ENCODE data around the gene SOCS1.

The SOCS1 gene

GRCh38 chr16:11273721-11274324, 17.8 kb upstream of the SOCS1 start:
- Histone ChIP-seq H3K4me3 (ENCODE audit: insufficient read depth, low read depth, low read length) (no peak overlapping the region), H3K4me1 (ENCODE audit: control insufficient read depth, insufficient read depth, low read length) (peaks cover 17% of the 10 kb centered on the region), H3K9me3 (ENCODE audit: control insufficient read depth, low read length) (no peaks in the 10 kb centered on the region), H3K27ac (ENCODE audit: insufficient read depth, low read depth, low read length, poor library complexity, severe bottlenecking) (peak overlapping the region; percentile 88), H3K27me3 (ENCODE audit: control insufficient read depth, insufficient read depth, low read length, poor library complexity, severe bottlenecking) (no peaks in the 10 kb centered on the region), H3K36me3 (ENCODE audit: control insufficient read depth, insufficient read depth, low read length) (no peaks in the 10 kb centered on the region)
- WGBS, 2 experiments, result 54 to 64% methylated on average over 3 of the region's 3 CpGs

- H3K9me3 ChIP-seq (ENCODE audit: control insufficient read depth, low read length), result no peaks in the 10 kb centered on the region
- H3K4me1 ChIP-seq (ENCODE audit: control insufficient read depth, insufficient read depth, low read length), result peaks cover 17% of the 10 kb centered on the region
- H3K27ac ChIP-seq (ENCODE audit: insufficient read depth, low read depth, low read length, poor library complexity, severe bottlenecking), result peak within 1 kb of the TSS; percentile 88
- no peak within 1 kb of the TSS for H3K4me3 ChIP-seq (ENCODE audit: insufficient read depth, low read depth, low read length)
- 86 to 88% methylated on average over 30 of the region's 30 CpGs for WGBS, 2 experiments
- no peaks in the 10 kb centered on the region for H3K27me3 ChIP-seq (ENCODE audit: control insufficient read depth, insufficient read depth, low read length, poor library complexity, severe bottlenecking)
- no peaks in the 10 kb centered on the region for H3K36me3 ChIP-seq (ENCODE audit: control insufficient read depth, insufficient read depth, low read length)
Observed at GRCh38 chr16:11272921-11273720, 17.1 kb upstream of the SOCS1 start, which contains the start of gene PRM3. Gene PRM3 (minus strand): TSS chr16:11273629. CDS start chr16:11273595, 34 bp downstream.

- Histone ChIP-seq H3K4me3 (ENCODE audit: insufficient read depth, low read depth, low read length) (no peak overlapping the region), H3K9me3 (ENCODE audit: control insufficient read depth, low read length) (no peaks in the 10 kb centered on the region), H3K27me3 (ENCODE audit: control insufficient read depth, insufficient read depth, low read length, poor library complexity, severe bottlenecking) (no peaks in the 10 kb centered on the region), H3K36me3 (ENCODE audit: control insufficient read depth, insufficient read depth, low read length) (no peaks in the 10 kb centered on the region), H3K4me1 (ENCODE audit: control insufficient read depth, insufficient read depth, low read length) (peaks cover 17% of the 10 kb centered on the region), H3K27ac (ENCODE audit: insufficient read depth, low read depth, low read length, poor library complexity, severe bottlenecking) (no peak overlapping the region)
- WGBS, 2 experiments, result 95% methylated on average over 6 of the region's 6 CpGs
Observed at GRCh38 chr16:11272484-11272883, 16.5 kb upstream of the SOCS1 start.

- Histone ChIP-seq H3K4me1 (ENCODE audit: control insufficient read depth, insufficient read depth, low read length) (peaks cover 17% of the 10 kb centered on the region), H3K9me3 (ENCODE audit: control insufficient read depth, low read length) (no peaks in the 10 kb centered on the region), H3K4me3 (ENCODE audit: insufficient read depth, low read depth, low read length) (no peak overlapping the region), H3K27ac (ENCODE audit: insufficient read depth, low read depth, low read length, poor library complexity, severe bottlenecking) (no peak overlapping the region), H3K36me3 (ENCODE audit: control insufficient read depth, insufficient read depth, low read length) (no peaks in the 10 kb centered on the region), H3K27me3 (ENCODE audit: control insufficient read depth, insufficient read depth, low read length, poor library complexity, severe bottlenecking) (no peaks in the 10 kb centered on the region)
- 96 to 97% methylated on average over 10 of the region's 10 CpGs for WGBS, 2 experiments
Observed at GRCh38 chr16:11271610-11272009, 15.6 kb upstream of the SOCS1 start.

- H3K27ac ChIP-seq (ENCODE audit: insufficient read depth, low read depth, low read length, poor library complexity, severe bottlenecking), result no peak overlapping the region
- WGBS, 2 experiments, result 94 to 97% methylated on average over 2 of the region's 2 CpGs
Observed at GRCh38 chr16:11270602-11271162, 14.7 kb upstream of the SOCS1 start.

GRCh38 chr16:11268921-11269375, 12.9 kb upstream of the SOCS1 start, which contains the start of gene TNP2:
Gene TNP2 (minus strand): TSS chr16:11269325. CDS start chr16:11269262, 63 bp downstream.
- WGBS, 2 experiments, result 94 to 96% methylated on average over 10 of the region's 11 CpGs
- H3K4me1 ChIP-seq (ENCODE audit: control insufficient read depth, insufficient read depth, low read length), result peaks cover 17% of the 10 kb centered on the region
- H3K27me3 ChIP-seq (ENCODE audit: control insufficient read depth, insufficient read depth, low read length, poor library complexity, severe bottlenecking), result no peaks in the 10 kb centered on the region
- H3K9me3 ChIP-seq (ENCODE audit: control insufficient read depth, low read length), result no peaks in the 10 kb centered on the region
- no peaks in the 10 kb centered on the region for H3K36me3 ChIP-seq (ENCODE audit: control insufficient read depth, insufficient read depth, low read length)
- H3K27ac ChIP-seq (ENCODE audit: insufficient read depth, low read depth, low read length, poor library complexity, severe bottlenecking), result no peak within 1 kb of the TSS
- no peak within 1 kb of the TSS for H3K4me3 ChIP-seq (ENCODE audit: insufficient read depth, low read depth, low read length)

More at GRCh38 chr16:11270602-11271162, 14.7 kb upstream of the SOCS1 start:
- Histone ChIP-seq H3K27me3 (ENCODE audit: control insufficient read depth, insufficient read depth, low read length, poor library complexity, severe bottlenecking) (no peaks in the 10 kb centered on the region), H3K4me3 (ENCODE audit: insufficient read depth, low read depth, low read length) (no peak overlapping the region), H3K9me3 (ENCODE audit: control insufficient read depth, low read length) (no peaks in the 10 kb centered on the region), H3K36me3 (ENCODE audit: control insufficient read depth, insufficient read depth, low read length) (no peaks in the 10 kb centered on the region), H3K4me1 (ENCODE audit: control insufficient read depth, insufficient read depth, low read length) (peaks cover 17% of the 10 kb centered on the region)

- H3K27me3 ChIP-seq (ENCODE audit: control insufficient read depth, insufficient read depth, low read length, poor library complexity, severe bottlenecking), result no peaks in the 10 kb centered on the region
- no peak overlapping the region for H3K27ac ChIP-seq (ENCODE audit: insufficient read depth, low read depth, low read length, poor library complexity, severe bottlenecking)
- H3K4me1 ChIP-seq (ENCODE audit: control insufficient read depth, insufficient read depth, low read length), result no peaks in the 10 kb centered on the region
- H3K36me3 ChIP-seq (ENCODE audit: control insufficient read depth, insufficient read depth, low read length), result no peaks in the 10 kb centered on the region
- H3K9me3 ChIP-seq (ENCODE audit: control insufficient read depth, low read length), result no peaks in the 10 kb centered on the region
- 94% methylated on average over 7 of the region's 7 CpGs for WGBS, 2 experiments
- H3K4me3 ChIP-seq (ENCODE audit: insufficient read depth, low read depth, low read length), result no peak overlapping the region
Observed at GRCh38 chr16:11265124-11265523, 9.1 kb upstream of the SOCS1 start.

- Histone ChIP-seq H3K4me3 (ENCODE audit: insufficient read depth, low read depth, low read length) (no peak overlapping the region), H3K9me3 (ENCODE audit: control insufficient read depth, low read length) (no peaks in the 10 kb centered on the region), H3K36me3 (ENCODE audit: control insufficient read depth, insufficient read depth, low read length) (no peaks in the 10 kb centered on the region), H3K4me1 (ENCODE audit: control insufficient read depth, insufficient read depth, low read length) (no peaks in the 10 kb centered on the region), H3K27ac (ENCODE audit: insufficient read depth, low read depth, low read length, poor library complexity, severe bottlenecking) (no peak overlapping the region), H3K27me3 (ENCODE audit: control insufficient read depth, insufficient read depth, low read length, poor library complexity, severe bottlenecking) (no peaks in the 10 kb centered on the region)
- 87 to 89% methylated on average over 7 to 9 of the region's 9 CpGs for WGBS, 2 experiments
Observed at GRCh38 chr16:11264155-11264832, 8.3 kb upstream of the SOCS1 start.

- Histone ChIP-seq H3K27ac (ENCODE audit: insufficient read depth, low read depth, low read length, poor library complexity, severe bottlenecking) (no peak overlapping the region), H3K4me3 (ENCODE audit: insufficient read depth, low read depth, low read length) (no peak overlapping the region), H3K4me1 (ENCODE audit: control insufficient read depth, insufficient read depth, low read length) (no peaks in the 10 kb centered on the region), H3K9me3 (ENCODE audit: control insufficient read depth, low read length) (no peaks in the 10 kb centered on the region), H3K27me3 (ENCODE audit: control insufficient read depth, insufficient read depth, low read length, poor library complexity, severe bottlenecking) (no peaks in the 10 kb centered on the region), H3K36me3 (ENCODE audit: control insufficient read depth, insufficient read depth, low read length) (no peaks in the 10 kb centered on the region)
- 88 to 96% methylated on average over 4 of the region's 4 CpGs for WGBS, 2 experiments
Observed at GRCh38 chr16:11263737-11264136, 7.7 kb upstream of the SOCS1 start.

GRCh38 chr16:11262915-11263314, 6.9 kb upstream of the SOCS1 start:
- H3K36me3 ChIP-seq (ENCODE audit: control insufficient read depth, insufficient read depth, low read length), result no peaks in the 10 kb centered on the region
- no peaks in the 10 kb centered on the region for H3K27me3 ChIP-seq (ENCODE audit: control insufficient read depth, insufficient read depth, low read length, poor library complexity, severe bottlenecking)
- H3K4me1 ChIP-seq (ENCODE audit: control insufficient read depth, insufficient read depth, low read length), result no peaks in the 10 kb centered on the region
- no peaks in the 10 kb centered on the region for H3K9me3 ChIP-seq (ENCODE audit: control insufficient read depth, low read length)
- no peak overlapping the region for H3K4me3 ChIP-seq (ENCODE audit: insufficient read depth, low read depth, low read length)
- H3K27ac ChIP-seq (ENCODE audit: insufficient read depth, low read depth, low read length, poor library complexity, severe bottlenecking), result no peak overlapping the region
- 93 to 94% methylated on average over 8 of the region's 8 CpGs for WGBS, 2 experiments
